ENCODE measurements around the gene ITGA2.

Gene ITGA2

GRCh38 chr5:53022930-53023511 is 33.9 kb downstream of the ITGA2 start:
- DNase-seq, result no peak

GRCh38 chr5:53023969-53024368 is 34.8 kb downstream of the ITGA2 start:
- DNase-seq, result no peak

GRCh38 chr5:53024535-53024934 is 35.4 kb downstream of the ITGA2 start:
- DNase-seq, result no peak

GRCh38 chr5:53025487-53025886 is 36.3 kb downstream of the ITGA2 start:
- DNase-seq, result no peak

- no peak for DNase-seq
Observed at GRCh38 chr5:53027913-53028312, 38.8 kb downstream of the ITGA2 start.

- DNase-seq, result no peak
Observed at GRCh38 chr5:53029608-53030007, 40.5 kb downstream of the ITGA2 start.

- no peak for DNase-seq
Observed at GRCh38 chr5:53030893-53031292, 41.7 kb downstream of the ITGA2 start.

GRCh38 chr5:53031695-53032096 is 42.5 kb downstream of the ITGA2 start:
- no peak for DNase-seq

GRCh38 chr5:53032188-53032587 is 43.0 kb downstream of the ITGA2 start:
- DNase-seq, result no peak

GRCh38 chr5:53034832-53035231 is 45.7 kb downstream of the ITGA2 start:
- no peak for DNase-seq

- DNase-seq, result no peak
Observed at GRCh38 chr5:53035868-53036381, 46.8 kb downstream of the ITGA2 start.

GRCh38 chr5:53037141-53037859 is 48.1 kb downstream of the ITGA2 start:
- DNase-seq, result no peak

GRCh38 chr5:53038196-53038847 is 49.2 kb downstream of the ITGA2 start:
- no peak for DNase-seq

- no peak for DNase-seq
Observed at GRCh38 chr5:53039855-53040254, 50.7 kb downstream of the ITGA2 start.

- no peak for DNase-seq
Observed at GRCh38 chr5:53041071-53041692, 52.0 kb downstream of the ITGA2 start.

GRCh38 chr5:53041740-53042139 is 52.6 kb downstream of the ITGA2 start:
- DNase-seq, result no peak

- no peak for DNase-seq
Observed at GRCh38 chr5:53045263-53045662, 56.1 kb downstream of the ITGA2 start.

- DNase-seq, result no peak
Observed at GRCh38 chr5:53048248-53048647, 59.1 kb downstream of the ITGA2 start.

- DNase-seq, result no peak
Observed at GRCh38 chr5:53052499-53052898, 63.3 kb downstream of the ITGA2 start.

- no peak for DNase-seq
Observed at GRCh38 chr5:53053364-53053763, 64.2 kb downstream of the ITGA2 start.

- DNase-seq, result no peak
Observed at GRCh38 chr5:53055365-53055764, 66.2 kb downstream of the ITGA2 start.

GRCh38 chr5:53059281-53059680 is 70.1 kb downstream of the ITGA2 start:
- DNase-seq, result no peak

- DNase-seq, result no peak
Observed at GRCh38 chr5:53063176-53063575, 74.0 kb downstream of the ITGA2 start.

- DNase-seq, result no peak
Observed at GRCh38 chr5:53063791-53064190, 74.6 kb downstream of the ITGA2 start.

Data from activated gamma-delta T cell treated with Interleukin-2 at 50 U/mL for 16 hours (primary cell).